Measurements from ENCODE around the gene DOCK4. TPM values are rescaled to one million over a fixed set of nuclear protein-coding genes. Genes with fewer than 3 reads are reported as not detected.

Gene DOCK4
- total and polyA plus RNA-seq, 2 of the 8 experiments (the other 6 are each of a cell fraction or from before 2014, with no cell fraction given) = 5.1 to 23.6 TPM

GRCh38 chr7:112201839-112202238 lies 4.4 kb downstream of the DOCK4 start:
- Histone ChIP-seq H4K91ac (replicated peaks; ENCODE audit: insufficient read length, low read length) (no peak overlapping the region), H3K9me3 (ENCODE audit: insufficient read depth in 2 of 2, low read depth in 1 of 2, low read length in 1 of 2) (no peaks in the 10 kb centered on the region), H4K8ac (ENCODE audit: extremely low read depth, insufficient read depth, low read length) (no peak overlapping the region), H3K14ac (ENCODE audit: insufficient read length) (no peak overlapping the region), H3K79me2 (ENCODE audit: control insufficient read depth in 1 of 2, insufficient read depth in 2 of 2, low read length in 2 of 2) (peaks cover 5 to 75% of the 10 kb centered on the region in 2 experiments; a peak in 3 of 4 replicates), H3K4ac (replicated peaks; ENCODE audit: insufficient read length, low read depth, low read length) (no peak overlapping the region), H3K4me1 (replicated peaks in 1 of 4; ENCODE audit: control insufficient read depth in 3 of 4, insufficient read depth in 4 of 4, low read length in 3 of 4) (peaks cover 0 to 11% (median 7%) of the 10 kb centered on the region in 4 experiments; a peak in 5 of 7 replicates), H2AK5ac (ENCODE audit: low read depth, low read length) (no peak overlapping the region), H3K27me3 (replicated peaks in 1 of 4; ENCODE audit: control insufficient read depth in 3 of 4, extremely low read depth in 1 of 4, insufficient read depth in 3 of 4, low read length in 3 of 4) (no peaks in the 10 kb centered on the region; a peak in 1 of 7 replicates), H2BK20ac (ENCODE audit: low read length) (no peak overlapping the region), H2BK12ac (ENCODE audit: low read depth, low read length) (no peak overlapping the region), H2BK5ac (ENCODE audit: low read depth, low read length) (no peak overlapping the region), H3K56ac (replicated peaks; ENCODE audit: insufficient read length, low read depth, low read length) (no peak overlapping the region), H3K18ac (ENCODE audit: extremely low read depth, low read length) (no peak overlapping the region), H3K23me2 (ENCODE audit: low read depth, low read length) (peaks cover 17% of the 10 kb centered on the region), H4K5ac (ENCODE audit: insufficient read length, low read depth, low read length) (no peak overlapping the region), H3K36me3 (ENCODE audit: control insufficient read depth in 2 of 4, insufficient read depth in 4 of 4, low read length in 3 of 4) (no peaks in the 10 kb centered on the region), H3K4me2 (ENCODE audit: insufficient read depth in 1 of 2, low read depth in 2 of 2, low read length in 2 of 2) (no peak overlapping the region), H2AFZ (ENCODE audit: low read length) (no peak overlapping the region), H2BK120ac (replicated peaks; ENCODE audit: low read depth, low read length) (no peak overlapping the region), H2BK15ac (ENCODE audit: low read length) (no peak overlapping the region), H3K79me1 (ENCODE audit: low read depth, low read length) (peaks cover 3% of the 10 kb centered on the region; the same call in 1 of the 2 replicates), H3K23ac (ENCODE audit: insufficient read length) (no peak overlapping the region), H4K20me1 (replicated peaks in 1 of 2; ENCODE audit: control insufficient read depth in 1 of 2, insufficient read depth in 2 of 2, low read length in 2 of 2) (no peaks in the 10 kb centered on the region), H3K4me3 (ENCODE audit: extremely low read depth in 1 of 4, insufficient read depth in 2 of 4, low read depth in 3 of 4, low read length in 4 of 4) (no peak overlapping the region), H3K27ac (ENCODE audit: low read depth, low read length) (no peak overlapping the region), H3K9ac (replicated peaks in 1 of 4; ENCODE audit: extremely low read depth in 1 of 4, low read depth in 3 of 4, low read length in 3 of 4) (no peak overlapping the region)
- POLR2A ChIA-PET (ENCODE audit: partially characterized antibody) = interaction anchor here (0.6 kb wide), 1 partner anchor 240 kb away, joined by 4 read pairs; no protein-coding TSS in a partner anchor
- DNase-seq (ENCODE audit: low read depth in 1 of 2, low spot score in 2 of 2) (no peak), FAIRE-seq (no peak)
- CTCF ChIA-PET (ENCODE audit: partially characterized antibody) = interaction anchor here (1.0 kb wide), 1 partner anchor 442 kb away, joined by 3 read pairs; no protein-coding TSS in a partner anchor
- TF ChIP-seq KDM1A (IDR thresholded peaks at IDR 0.05; ENCODE audit: borderline replicate concordance, low read length) = peak; percentile 42; the same call in 1 of the 2 replicates
- no peak for TF ChIP-seq PHF8 (conservative IDR thresholded peaks at IDR 0.05; ENCODE audit: low read depth, low read length)

Data from H1 (cell line).